CD14-positive monocyte (primary cell): ENCODE data around the gene UBE2E2. TPM values are rescaled to one million over a fixed set of nuclear protein-coding genes. Genes with fewer than 3 reads are reported as not detected.

Experiments used
- DNase-seq, 3 donors: peaks; one replicate each; pipeline ENCODE4 v3.0.0-alpha.2; 2011 to 2022
- H2AFZ ChIP-seq: 2 replicates; pipeline ENCODE4 v1.6.0; 2012; ENCODE audit warnings: mild to moderate bottlenecking, low read depth, low read length, inconsistent platforms; ENCODE audit not compliant: insufficient read depth, poor library complexity, severe bottlenecking
- H3K27ac ChIP-seq, 2 donors: 1 replicate in 1 of 2; 2 replicates in 1 of 2; pipeline ENCODE4 v1.5.1; 2012 to 2013; ENCODE audit warnings: low read length in 2 of 2, control low read depth in 1 of 2, inconsistent platforms in 1 of 2, low read depth in 1 of 2, mild to moderate bottlenecking in 1 of 2
- H3K27me3 ChIP-seq, 2 donors: one replicate each; pipeline versions ENCODE4 v1.6.0 to v1.6.1; 2011 to 2013; ENCODE audit warnings: low read length in 2 of 2; ENCODE audit not compliant: control insufficient read depth in 2 of 2, insufficient read depth in 2 of 2
- H3K36me3 ChIP-seq, 2 donors: replicated peaks in 1 of 2; 1 replicate in 1 of 2; 2 replicates in 1 of 2; pipeline versions ENCODE4 v1.5.1 to v1.6.1; 2012 to 2013; ENCODE audit warnings: low read length in 2 of 2, control low read depth in 1 of 2, inconsistent platforms in 1 of 2, mild to moderate bottlenecking in 1 of 2; ENCODE audit not compliant: insufficient read depth in 2 of 2, control insufficient read depth in 1 of 2
- H3K4me1 ChIP-seq, 2 donors: 1 replicate in 1 of 2; 2 replicates in 1 of 2; pipeline versions ENCODE4 v1.5.1 to v1.6.1; 2012 to 2013; ENCODE audit warnings: low read length in 2 of 2, control low read depth in 1 of 2, inconsistent platforms in 1 of 2, mild to moderate bottlenecking in 1 of 2, moderate library complexity in 1 of 2; ENCODE audit not compliant: insufficient read depth in 2 of 2, control insufficient read depth in 1 of 2
- H3K4me2 ChIP-seq: replicated peaks from 2 replicates; pipeline ENCODE3; 2012; ENCODE audit warnings: low read length, moderate library complexity, mild to moderate bottlenecking; ENCODE audit not compliant: poor library complexity, severe bottlenecking; ENCODE audit errors: extremely low read depth
- H3K4me3 ChIP-seq, 3 experiments: fragments of 200-600 bp in 1 of 3; sonication (generic) in 1 of 3; replicated peaks in 1 of 3; 1 replicate in 2 of 3; 2 replicates in 1 of 3; pipeline ENCODE4 v1.5.1; 2011 to 2013; ENCODE audit warnings: low read length in 3 of 3, mild to moderate bottlenecking in 3 of 3, control low read depth in 2 of 3, low read depth in 2 of 3, inconsistent platforms in 1 of 3, moderate library complexity in 1 of 3
- H3K79me2 ChIP-seq: 2 replicates; pipeline ENCODE4 v1.6.0; 2012; ENCODE audit warnings: mild to moderate bottlenecking, control low read depth, inconsistent platforms, low read length, moderate library complexity; ENCODE audit not compliant: insufficient read depth
- H3K9ac ChIP-seq: 2 replicates; pipeline ENCODE4 v1.6.0; 2017; ENCODE audit warnings: low read length, mild to moderate bottlenecking; ENCODE audit not compliant: insufficient read depth, poor library complexity, severe bottlenecking
- H3K9me3 ChIP-seq, 2 donors: replicated peaks in 1 of 2; 1 replicate in 1 of 2; 2 replicates in 1 of 2; pipeline versions ENCODE4 v1.5.1 to v1.6.1; 2012 to 2013; ENCODE audit warnings: low read length in 2 of 2, control low read depth in 1 of 2; ENCODE audit not compliant: control insufficient read depth in 1 of 2, insufficient read depth in 1 of 2
- H4K20me1 ChIP-seq: 2 replicates; pipeline ENCODE4 v1.6.0; 2012; ENCODE audit warnings: mild to moderate bottlenecking, low read length, control low read depth, moderate library complexity; ENCODE audit not compliant: insufficient read depth
- H3K27ac Mint-ChIP-seq, 7 donors: one replicate each; pipeline ENCODE4 v1.8.0; 2020; ENCODE audit warnings: mild to moderate bottlenecking in 7 of 7, mixed read lengths in 7 of 7, moderate library complexity in 6 of 7, inconsistent platforms in 2 of 7
- H3K27me3 Mint-ChIP-seq, 3 donors: one replicate each; pipeline ENCODE4 v1.8.0; 2021 to 2022; ENCODE audit warnings: low read depth in 3 of 3, mild to moderate bottlenecking in 3 of 3, mixed read lengths in 3 of 3, moderate library complexity in 3 of 3, inconsistent platforms in 1 of 3
- H3K36me3 Mint-ChIP-seq, 2 donors: one replicate each; pipeline ENCODE4 v1.8.0; 2020; ENCODE audit warnings: mixed read lengths in 2 of 2, inconsistent platforms in 1 of 2, mild to moderate bottlenecking in 1 of 2
- H3K4me1 Mint-ChIP-seq: one replicate; pipeline ENCODE4 v1.8.0; 2020; ENCODE audit warnings: mild to moderate bottlenecking, mixed read lengths
- H3K4me3 Mint-ChIP-seq, 2 donors: one replicate each; pipeline ENCODE4 v1.8.0; 2020; ENCODE audit warnings: mild to moderate bottlenecking in 2 of 2, mixed read lengths in 2 of 2, moderate library complexity in 1 of 2
- H3K9me3 Mint-ChIP-seq, 7 donors: one replicate each; pipeline ENCODE4 v1.8.0; 2020 to 2022; ENCODE audit warnings: mixed read lengths in 7 of 7, mild to moderate bottlenecking in 6 of 7, moderate library complexity in 6 of 7, inconsistent platforms in 2 of 7
- CTCF ChIP-seq: fragments of 200-600 bp; IDR thresholded peaks from one replicate; pipeline ENCODE4 v1.8.0; 2022; ENCODE audit warnings: antibody characterized with exemption, mild to moderate bottlenecking
- WGBS: methylation state at CpG from one replicate; pipeline ENCODE4 v1.1.5; 2013; ENCODE audit warnings: missing lambda C conversion rate; ENCODE audit not compliant: insufficient coverage; 5-methylcytosine and 5-hydroxymethylcytosine counted together
- intact Hi-C, 2 donors: fragments of 100-400 bp; cut with micrococcal nuclease; formaldehyde crosslinking; loops; one replicate each; pipeline versions ENCODE4 v1.15.0 to v1.15.1; 2023
- polyA plus RNA-seq, 3 donors: library from polyadenylated mRNA; depleted of rRNA in 1 of 3; unstranded in 2 of 3; stranded (reverse) in 1 of 3; fragments of 300-500 nt in 2 of 3; fragments of >200 nt in 1 of 3; fragmentation: Illumina TruSeq in 2 of 3; gene quantifications; 1 replicate in 2 of 3; 2 replicates in 1 of 3; pipeline ENCODE4 v1.2.3, GENCODE V29; 2012 to 2021

UBE2E2 gene
- polyA plus RNA-seq, 3 donors: 25.8 to 78.0 (median 66.3) TPM

- H3K4me3 Mint-ChIP-seq: no peak overlapping the region
- peaks cover 83% of the 10 kb centered on the region for H4K20me1 ChIP-seq
- H3K4me1 Mint-ChIP-seq: peaks cover 51% of the 10 kb centered on the region
- intact Hi-C loops: no loop called here
- no peaks in the 10 kb centered on the region for H3K36me3 Mint-ChIP-seq
- no peaks in the 10 kb centered on the region for H3K9me3 ChIP-seq
- no peak for DNase-seq
- no peak for TF ChIP-seq CTCF
- H3K27me3 Mint-ChIP-seq: no peaks in the 10 kb centered on the region
- peaks cover 17 to 29% of the 10 kb centered on the region in 2 donors for H3K4me1 ChIP-seq
- H3K27ac ChIP-seq: no peak overlapping the region
- H3K79me2 ChIP-seq: peaks cover 65% of the 10 kb centered on the region
- no CpG with 5 or more reads among the region's 6 CpGs for WGBS
- no peaks in the 10 kb centered on the region for H3K27me3 ChIP-seq
- H3K27ac Mint-ChIP-seq: no peak overlapping the region
- no peak overlapping the region for H3K4me3 ChIP-seq
- H3K36me3 ChIP-seq: no peaks in the 10 kb centered on the region
- H3K4me2 ChIP-seq: no peak overlapping the region
- no peak overlapping the region for H3K9ac ChIP-seq
- H2AFZ ChIP-seq: no peak overlapping the region
- no peaks in the 10 kb centered on the region for H3K9me3 Mint-ChIP-seq
Measured at GRCh38 chr3:23236890-23237289, 33.8 kb downstream of the UBE2E2 start.

GRCh38 chr3:23238156-23238555 is 35.0 kb downstream of the UBE2E2 start:
- H3K27ac ChIP-seq: no peak overlapping the region
- Mint-ChIP-seq H3K4me3 (no peak overlapping the region), H3K9me3 (no peaks in the 10 kb centered on the region), H3K27ac (no peak overlapping the region), H3K36me3 (no peaks in the 10 kb centered on the region), H3K27me3 (no peaks in the 10 kb centered on the region), H3K4me1 (peaks cover 49% of the 10 kb centered on the region)
- intact Hi-C loops: no loop called here
- H3K36me3 ChIP-seq: no peaks in the 10 kb centered on the region
- H3K9ac ChIP-seq: no peak overlapping the region
- TF ChIP-seq CTCF: no peak
- no peak overlapping the region for H3K4me2 ChIP-seq
- H2AFZ ChIP-seq: no peak overlapping the region
- peaks cover 86% of the 10 kb centered on the region for H4K20me1 ChIP-seq
- no peak for DNase-seq
- H3K79me2 ChIP-seq: peaks cover 72% of the 10 kb centered on the region
- no peaks in the 10 kb centered on the region for H3K27me3 ChIP-seq
- WGBS: no CpG with 5 or more reads among the region's 2 CpGs
- no peaks in the 10 kb centered on the region for H3K9me3 ChIP-seq
- H3K4me3 ChIP-seq: no peak overlapping the region
- H3K4me1 ChIP-seq: peaks cover 17 to 29% of the 10 kb centered on the region in 2 donors
